HG03095 (cell line): ENCODE measurements around the gene GNB1L.
"Not testable (repeated sequence)": the region's sequence is repeated elsewhere in the genome, so short reads cannot be mapped to it uniquely, and the experiment has no call there.

Experiments
- ATAC-seq: cut with Tn5 transposase; IDR thresholded peaks from one replicate; pipeline ENCODE4 v1.9.1; 2021; ENCODE audit warnings: moderate library complexity; ENCODE audit not compliant: unreplicated experiment

Gene GNB1L

GRCh38 chr22:19846620-19847344 is 7.9 kb downstream of the GNB1L start:
- no peak for ATAC-seq

GRCh38 chr22:19845054-19845722 is 9.5 kb downstream of the GNB1L start:
- no peak for ATAC-seq

GRCh38 chr22:19844377-19845053 is 10.2 kb downstream of the GNB1L start:
- no peak for ATAC-seq

GRCh38 chr22:19843857-19844376 is 10.8 kb downstream of the GNB1L start:
- no peak for ATAC-seq

- no peak for ATAC-seq
Observed at GRCh38 chr22:19843107-19843856, 11.4 kb downstream of the GNB1L start.

- ATAC-seq: no peak
Observed at GRCh38 chr22:19842393-19843106, 12.1 kb downstream of the GNB1L start.

- no peak for ATAC-seq
Observed at GRCh38 chr22:19841641-19842392, 12.9 kb downstream of the GNB1L start.

- no peak for ATAC-seq
Observed at GRCh38 chr22:19840955-19841640, 13.6 kb downstream of the GNB1L start.

- ATAC-seq: no peak
Observed at GRCh38 chr22:19840059-19840458, 14.6 kb downstream of the GNB1L start.

GRCh38 chr22:19837915-19838314 is 16.8 kb downstream of the GNB1L start:
- ATAC-seq: no peak

GRCh38 chr22:19836512-19836911 is 18.2 kb downstream of the GNB1L start:
- ATAC-seq: no peak

GRCh38 chr22:19834599-19834998 is 20.1 kb downstream of the GNB1L start:
- no peak for ATAC-seq

- ATAC-seq: not testable (repeated sequence)
Observed at GRCh38 chr22:19833327-19833726, 21.3 kb downstream of the GNB1L start.

GRCh38 chr22:19832476-19833108 is 22.1 kb downstream of the GNB1L start:
- no peak for ATAC-seq

- ATAC-seq: not testable (repeated sequence)
Observed at GRCh38 chr22:19831979-19832378, 22.7 kb downstream of the GNB1L start.

GRCh38 chr22:19831016-19831415 is 23.7 kb downstream of the GNB1L start:
- no peak for ATAC-seq

- no peak for ATAC-seq
Observed at GRCh38 chr22:19828035-19828401, 26.7 kb downstream of the GNB1L start.

- ATAC-seq: no peak
Observed at GRCh38 chr22:19827341-19828034, 27.2 kb downstream of the GNB1L start.
